Ishikawa (cell line): ENCODE measurements around the gene OTUD6A.

Source experiments
- MAX ChIP-seq: IDR thresholded peaks from 2 replicates; pipeline ENCODE4 v1.6.1; 2012
- RAD21 ChIP-seq: IDR thresholded peaks from 2 replicates; pipeline ENCODE4 v1.6.1; 2012; ENCODE audit warnings: low read depth
- TCF12 ChIP-seq: IDR thresholded peaks from 2 replicates; pipeline ENCODE4 v1.6.1; 2012; ENCODE audit warnings: low read depth

Gene OTUD6A

GRCh38 chrX:70105229-70105628 lies 43.0 kb downstream of the OTUD6A start:
- TF ChIP-seq TCF12 (no peak), MAX (no peak), RAD21 (no peak)
